HFF-Myc (cell line): Measurements from ENCODE around the gene DOCK1.
"Not testable (repeated sequence)": the region's sequence is repeated elsewhere in the genome, so short reads cannot be mapped to it uniquely, and the experiment has no call there.

Source experiments
- DNase-seq: peaks from one replicate; pipeline ENCODE4 v3.0.0-alpha.2; 2011; ENCODE audit warnings: low read depth; ENCODE audit errors: extremely low read depth
- H3K4me3 ChIP-seq: replicated peaks from 2 replicates; pipeline ENCODE4 v1.5.1; 2011; ENCODE audit warnings: low read depth, mild to moderate bottlenecking, control low read depth, low read length
- CTCF ChIP-seq: IDR thresholded peaks from 2 replicates; pipeline ENCODE4 v1.5.1; 2012; ENCODE audit warnings: mild to moderate bottlenecking, low read depth, low read length, control low read depth; ENCODE audit errors: missing control alignments

DOCK1 gene

GRCh38 chr10:126908729-126909128 is 3.5 kb downstream of the DOCK1 start:
- H3K4me3 ChIP-seq, result no peak overlapping the region
- no peak for DNase-seq
- no peak for TF ChIP-seq CTCF

- no peak overlapping the region for H3K4me3 ChIP-seq
- no peak for TF ChIP-seq CTCF
- DNase-seq, result no peak
These were observed 3.9 kb downstream of the DOCK1 start for GRCh38 chr10:126909147-126909546.

GRCh38 chr10:126910196-126910595 is 5.0 kb downstream of the DOCK1 start:
- DNase-seq, result no peak
- no peak overlapping the region for H3K4me3 ChIP-seq
- no peak for TF ChIP-seq CTCF

- TF ChIP-seq CTCF, result no peak
- H3K4me3 ChIP-seq, result no peak overlapping the region
- DNase-seq, result no peak
These were observed 5.6 kb downstream of the DOCK1 start for GRCh38 chr10:126910798-126911197.

- H3K4me3 ChIP-seq, result no peak overlapping the region
- no peak for DNase-seq
- no peak for TF ChIP-seq CTCF
These were observed 6.1 kb downstream of the DOCK1 start for GRCh38 chr10:126911301-126911700.

GRCh38 chr10:126913316-126913715 is 8.1 kb downstream of the DOCK1 start:
- TF ChIP-seq CTCF, result no peak
- DNase-seq, result no peak
- H3K4me3 ChIP-seq, result no peak overlapping the region

GRCh38 chr10:126914561-126914960 is 9.3 kb downstream of the DOCK1 start:
- no peak for TF ChIP-seq CTCF
- no peak for DNase-seq
- H3K4me3 ChIP-seq, result no peak overlapping the region

- H3K4me3 ChIP-seq, DNase-seq: not testable (repeated sequence)
These were observed 11.7 kb downstream of the DOCK1 start for GRCh38 chr10:126916952-126917351.
